Lower leg skin (tissue), 3 donors: ENCODE measurements around the gene PCCA.

Source experiments
- CTCF ChIP-seq, 3 donors: fragments of 450-650 bp; IDR thresholded peaks; one replicate each; pipeline ENCODE4 v1.5.1; 2016; ENCODE audit warnings: antibody characterized with exemption in 3 of 3, mild to moderate bottlenecking in 3 of 3, moderate library complexity in 2 of 3
- POLR2A ChIP-seq, 2 donors: fragments of 450-650 bp; IDR thresholded peaks; one replicate each; pipeline ENCODE4 v1.6.1; 2016 to 2017; ENCODE audit warnings: antibody characterized with exemption in 2 of 2, mild to moderate bottlenecking in 1 of 2, moderate library complexity in 1 of 2

GRCh38 chr13:100573121-100573520 is 484.2 kb downstream of the PCCA start:
- TF ChIP-seq POLR2A (IDR thresholded peaks at IDR 0.05) (no peak), CTCF (IDR thresholded peaks at IDR 0.05) (peak in 1 of 3 donors; percentile 16)
